VCaP (cell line): ENCODE measurements around the gene ETS2.

Experiments
- H3K27ac ChIP-seq: fragments of 450-650 bp; 2 replicates; pipeline ENCODE4 v1.5.1; 2017
- TF ChIP-seq, protein P1 (sequence below): fragments of 450-650 bp; conservative IDR thresholded peaks from 2 replicates; pipeline ENCODE4 v1.5.1; 2017; ENCODE audit warnings: mild to moderate bottlenecking, moderate library complexity

Gene ETS2

GRCh38 chr21:38810034-38810825 lies 4.5 kb downstream of the ETS2 start:
- H3K27ac ChIP-seq: no peak overlapping the region
- TF ChIP-seq, protein P1, sequence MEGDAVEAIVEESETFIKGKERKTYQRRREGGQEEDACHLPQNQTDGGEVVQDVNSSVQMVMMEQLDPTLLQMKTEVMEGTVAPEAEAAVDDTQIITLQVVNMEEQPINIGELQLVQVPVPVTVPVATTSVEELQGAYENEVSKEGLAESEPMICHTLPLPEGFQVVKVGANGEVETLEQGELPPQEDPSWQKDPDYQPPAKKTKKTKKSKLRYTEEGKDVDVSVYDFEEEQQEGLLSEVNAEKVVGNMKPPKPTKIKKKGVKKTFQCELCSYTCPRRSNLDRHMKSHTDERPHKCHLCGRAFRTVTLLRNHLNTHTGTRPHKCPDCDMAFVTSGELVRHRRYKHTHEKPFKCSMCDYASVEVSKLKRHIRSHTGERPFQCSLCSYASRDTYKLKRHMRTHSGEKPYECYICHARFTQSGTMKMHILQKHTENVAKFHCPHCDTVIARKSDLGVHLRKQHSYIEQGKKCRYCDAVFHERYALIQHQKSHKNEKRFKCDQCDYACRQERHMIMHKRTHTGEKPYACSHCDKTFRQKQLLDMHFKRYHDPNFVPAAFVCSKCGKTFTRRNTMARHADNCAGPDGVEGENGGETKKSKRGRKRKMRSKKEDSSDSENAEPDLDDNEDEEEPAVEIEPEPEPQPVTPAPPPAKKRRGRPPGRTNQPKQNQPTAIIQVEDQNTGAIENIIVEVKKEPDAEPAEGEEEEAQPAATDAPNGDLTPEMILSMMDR: no peak

DNA sequence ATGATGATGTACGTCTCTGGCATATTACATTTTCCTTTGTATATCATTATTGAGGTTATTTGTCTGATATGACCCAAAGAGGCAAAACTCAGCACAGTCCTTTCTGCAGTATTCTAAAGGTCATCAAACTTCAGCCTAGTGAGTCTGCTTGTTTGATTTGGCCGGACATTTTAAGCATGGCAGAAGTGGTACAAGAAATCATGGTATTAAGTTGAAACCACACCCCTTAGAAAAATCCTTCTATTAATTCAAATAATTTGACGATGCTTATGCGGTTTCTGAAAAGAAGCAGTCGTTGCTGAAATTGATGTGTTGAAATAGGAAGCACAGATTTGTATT lies 5.1 kb downstream of the ETS2 start:
- TF ChIP-seq, protein P1: no peak
- no peak overlapping the region for H3K27ac ChIP-seq

GRCh38 chr21:38811257-38811656 lies 5.5 kb downstream of the ETS2 start:
- H3K27ac ChIP-seq: no peak overlapping the region
- TF ChIP-seq, protein P1: no peak

DNA sequence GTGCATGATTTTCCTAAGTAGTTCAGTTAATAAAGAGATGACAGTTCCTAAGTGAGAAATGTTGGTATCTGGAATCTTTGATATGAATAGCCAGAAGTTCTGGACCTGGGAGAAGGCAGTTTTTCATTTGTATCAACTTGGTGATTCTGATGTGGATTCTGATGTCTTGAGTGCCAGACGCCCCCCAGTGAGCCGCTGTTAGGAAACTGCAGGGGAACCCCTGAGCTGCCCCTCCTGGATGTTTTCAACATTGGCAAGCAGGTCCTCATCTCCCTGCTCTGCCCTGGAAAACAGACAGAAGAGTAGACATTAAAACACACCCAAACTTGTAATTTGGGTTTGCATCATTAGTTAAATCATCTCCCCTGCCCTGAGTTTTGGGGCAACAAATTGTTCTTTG lies 7.4 kb downstream of the ETS2 start:
- no peak overlapping the region for H3K27ac ChIP-seq
- TF ChIP-seq, protein P1: no peak

DNA sequence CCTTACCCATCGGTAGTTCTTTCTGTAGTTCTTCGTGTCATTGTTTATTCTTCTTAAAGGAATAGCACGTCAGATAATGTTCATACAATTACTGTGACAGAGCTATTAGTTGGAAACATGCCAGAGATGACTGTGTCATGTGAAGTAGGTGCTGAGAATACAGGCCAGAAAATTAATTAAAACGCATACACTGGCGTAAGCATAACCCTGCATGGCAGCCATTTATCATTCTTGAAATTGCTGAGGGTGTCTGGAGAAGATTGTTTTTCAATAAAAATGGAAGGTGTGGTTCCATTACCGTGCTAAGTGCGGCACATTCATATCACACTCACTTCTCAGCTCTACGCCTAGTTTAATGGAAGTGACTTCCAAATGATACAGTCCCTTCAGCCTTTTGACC lies 7.8 kb downstream of the ETS2 start:
- TF ChIP-seq, protein P1: no peak
- H3K27ac ChIP-seq: no peak overlapping the region

GRCh38 chr21:38814126-38815059 lies 8.7 kb downstream of the ETS2 start:
- no peak overlapping the region for H3K27ac ChIP-seq

GRCh38 chr21:38815060-38815405 lies 9.3 kb downstream of the ETS2 start:
- no peak overlapping the region for H3K27ac ChIP-seq
- TF ChIP-seq, protein P1: no peak

More at GRCh38 chr21:38814126-38815059, 8.7 kb downstream of the ETS2 start:
- TF ChIP-seq, protein P1: no peak
